ENCODE results near the gene AIDA.

Gene AIDA

DNA sequence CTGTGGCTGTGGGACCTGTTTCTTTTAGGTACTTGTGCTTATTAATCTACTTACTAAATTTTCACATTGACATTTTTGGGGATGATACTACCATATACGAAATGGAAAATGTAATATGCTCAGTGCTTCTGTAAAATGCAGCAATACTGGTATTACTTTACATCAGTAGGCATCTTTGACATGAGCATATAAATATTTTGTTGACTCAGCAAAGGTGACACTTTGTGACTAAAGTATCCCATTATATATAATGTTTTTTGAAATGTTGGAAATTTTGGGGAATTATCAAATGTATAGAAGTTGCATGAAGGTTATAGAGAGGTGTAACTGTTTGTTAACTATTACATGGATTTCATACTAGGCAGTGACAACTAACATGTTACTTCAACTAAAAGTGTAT, 22.4 kb upstream of the AIDA start:
- DNase-seq (ENCODE audit: low read depth) = no peak
- no peak overlapping the region for H3K4me3 ChIP-seq (ENCODE audit: low read depth, low read length)
- TF ChIP-seq, protein P1, sequence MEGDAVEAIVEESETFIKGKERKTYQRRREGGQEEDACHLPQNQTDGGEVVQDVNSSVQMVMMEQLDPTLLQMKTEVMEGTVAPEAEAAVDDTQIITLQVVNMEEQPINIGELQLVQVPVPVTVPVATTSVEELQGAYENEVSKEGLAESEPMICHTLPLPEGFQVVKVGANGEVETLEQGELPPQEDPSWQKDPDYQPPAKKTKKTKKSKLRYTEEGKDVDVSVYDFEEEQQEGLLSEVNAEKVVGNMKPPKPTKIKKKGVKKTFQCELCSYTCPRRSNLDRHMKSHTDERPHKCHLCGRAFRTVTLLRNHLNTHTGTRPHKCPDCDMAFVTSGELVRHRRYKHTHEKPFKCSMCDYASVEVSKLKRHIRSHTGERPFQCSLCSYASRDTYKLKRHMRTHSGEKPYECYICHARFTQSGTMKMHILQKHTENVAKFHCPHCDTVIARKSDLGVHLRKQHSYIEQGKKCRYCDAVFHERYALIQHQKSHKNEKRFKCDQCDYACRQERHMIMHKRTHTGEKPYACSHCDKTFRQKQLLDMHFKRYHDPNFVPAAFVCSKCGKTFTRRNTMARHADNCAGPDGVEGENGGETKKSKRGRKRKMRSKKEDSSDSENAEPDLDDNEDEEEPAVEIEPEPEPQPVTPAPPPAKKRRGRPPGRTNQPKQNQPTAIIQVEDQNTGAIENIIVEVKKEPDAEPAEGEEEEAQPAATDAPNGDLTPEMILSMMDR (conservative IDR thresholded peaks at IDR 0.05; ENCODE audit: low read depth, low read length) = no peak

DNA sequence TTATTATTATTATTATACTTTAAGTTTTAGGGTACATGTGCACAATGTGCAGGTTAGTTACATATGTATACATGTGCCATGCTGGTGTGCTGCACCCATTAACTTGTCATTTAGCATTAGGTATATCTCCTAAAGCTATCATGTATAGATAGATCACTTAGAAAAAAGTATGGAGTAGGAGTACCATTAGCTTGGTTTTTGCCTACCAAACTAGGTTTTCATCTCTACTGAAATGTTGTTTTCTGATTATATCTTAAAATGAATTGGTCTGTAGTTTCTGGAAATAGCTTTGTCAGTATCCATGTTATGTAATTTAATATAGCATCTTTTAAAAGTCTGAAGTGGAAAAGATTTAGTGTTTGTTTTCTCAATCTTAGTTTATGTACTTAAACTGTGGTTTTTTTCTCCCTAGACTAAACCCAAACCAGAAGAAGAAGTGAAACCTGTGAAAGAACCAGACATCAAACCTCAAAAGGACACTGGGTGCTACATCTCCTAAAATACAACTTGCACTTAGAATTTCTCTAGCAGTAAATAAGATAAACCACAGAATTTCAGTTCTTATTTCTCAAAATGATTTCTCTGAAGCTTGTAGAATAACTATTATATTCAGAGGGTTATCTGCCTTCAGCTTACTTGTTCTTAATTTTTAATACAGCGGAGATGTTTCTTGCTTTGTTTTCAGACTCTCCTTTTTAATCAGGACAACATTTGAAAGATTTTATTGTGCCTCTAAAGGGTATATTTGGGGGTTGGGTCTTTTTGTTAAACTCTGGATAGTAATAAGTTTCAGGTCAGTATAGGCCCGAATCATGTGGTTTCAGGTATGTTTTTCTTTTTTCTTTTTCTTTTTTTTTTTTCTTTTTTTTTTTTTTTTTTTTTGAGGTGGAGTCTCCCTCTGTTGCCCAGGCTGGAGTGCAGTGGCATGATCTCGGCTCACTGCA, 20.2 kb upstream of the AIDA start:
- H3K4me3 ChIP-seq (ENCODE audit: low read depth, low read length) = no peak overlapping the region
- TF ChIP-seq, protein P1 (conservative IDR thresholded peaks at IDR 0.05; ENCODE audit: low read depth, low read length) = no peak
- DNase-seq (ENCODE audit: low read depth) = no peak

DNA sequence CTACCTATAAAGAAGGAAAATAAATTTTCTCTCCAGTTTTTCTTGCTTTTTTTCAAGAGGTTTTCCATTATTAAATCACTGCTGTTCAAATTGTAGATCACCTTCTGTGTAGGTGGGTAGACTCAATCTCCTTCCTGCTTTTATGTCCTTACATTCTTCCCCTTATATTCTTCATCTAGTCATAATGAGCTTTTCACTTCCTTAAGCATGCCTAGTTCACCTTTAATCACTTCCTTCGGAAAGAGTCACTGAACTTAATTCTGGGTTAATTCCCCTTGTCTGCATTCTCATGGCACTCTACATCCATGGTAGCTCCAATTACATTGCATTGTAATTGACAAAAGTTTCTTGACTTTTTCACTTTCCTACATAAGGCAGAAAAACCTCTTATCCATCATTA, 18.6 kb upstream of the AIDA start:
- no peak for DNase-seq (ENCODE audit: low read depth)
- TF ChIP-seq, protein P1 (conservative IDR thresholded peaks at IDR 0.05; ENCODE audit: low read depth, low read length) = no peak
- no peak overlapping the region for H3K4me3 ChIP-seq (ENCODE audit: low read depth, low read length)

DNA sequence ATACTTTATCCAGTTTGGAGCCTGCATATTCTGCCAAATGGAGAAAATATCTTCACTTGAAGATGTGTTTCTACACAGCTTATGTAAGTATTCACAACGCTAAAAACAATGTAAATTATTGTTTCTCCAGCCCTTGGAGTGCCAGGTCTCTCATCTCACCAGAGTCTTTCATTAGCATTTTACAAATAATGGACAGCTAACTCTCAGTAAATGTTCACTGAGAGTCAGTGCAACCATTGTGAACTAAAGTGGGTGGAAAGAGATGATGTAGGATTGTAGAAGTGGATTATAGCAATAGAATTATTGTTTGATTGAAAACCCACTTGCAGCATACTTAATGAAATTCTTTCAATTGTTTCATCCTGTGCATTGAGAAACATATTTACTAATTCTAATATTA, 16.5 kb upstream of the AIDA start:
- H3K4me3 ChIP-seq (ENCODE audit: low read depth, low read length) = no peak overlapping the region
- DNase-seq (ENCODE audit: low read depth) = no peak
- TF ChIP-seq, protein P1 (conservative IDR thresholded peaks at IDR 0.05; ENCODE audit: low read depth, low read length) = no peak

DNA sequence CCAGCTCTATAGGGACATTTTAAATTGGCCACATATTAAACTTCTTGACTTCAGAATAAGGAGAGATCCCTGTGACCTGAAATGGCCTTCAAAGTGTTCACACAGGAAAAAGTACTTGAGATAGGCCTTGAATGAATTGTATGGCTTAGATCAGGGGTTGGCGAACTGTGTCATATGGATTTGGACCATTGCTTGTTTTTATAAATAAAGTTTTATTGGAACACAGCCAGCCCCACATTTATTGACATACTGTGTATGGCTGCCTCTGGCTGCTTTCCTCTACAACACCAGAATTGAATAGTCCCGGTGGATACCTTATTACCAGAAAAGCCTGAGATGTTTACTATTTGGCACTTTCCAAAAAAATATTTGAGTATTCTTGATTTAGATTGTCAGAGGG, 4.1 kb upstream of the AIDA start:
- no peak for DNase-seq (ENCODE audit: low read depth)
- TF ChIP-seq, protein P1 (conservative IDR thresholded peaks at IDR 0.05; ENCODE audit: low read depth, low read length) = no peak
- no peak overlapping the region for H3K4me3 ChIP-seq (ENCODE audit: low read depth, low read length)

DNA sequence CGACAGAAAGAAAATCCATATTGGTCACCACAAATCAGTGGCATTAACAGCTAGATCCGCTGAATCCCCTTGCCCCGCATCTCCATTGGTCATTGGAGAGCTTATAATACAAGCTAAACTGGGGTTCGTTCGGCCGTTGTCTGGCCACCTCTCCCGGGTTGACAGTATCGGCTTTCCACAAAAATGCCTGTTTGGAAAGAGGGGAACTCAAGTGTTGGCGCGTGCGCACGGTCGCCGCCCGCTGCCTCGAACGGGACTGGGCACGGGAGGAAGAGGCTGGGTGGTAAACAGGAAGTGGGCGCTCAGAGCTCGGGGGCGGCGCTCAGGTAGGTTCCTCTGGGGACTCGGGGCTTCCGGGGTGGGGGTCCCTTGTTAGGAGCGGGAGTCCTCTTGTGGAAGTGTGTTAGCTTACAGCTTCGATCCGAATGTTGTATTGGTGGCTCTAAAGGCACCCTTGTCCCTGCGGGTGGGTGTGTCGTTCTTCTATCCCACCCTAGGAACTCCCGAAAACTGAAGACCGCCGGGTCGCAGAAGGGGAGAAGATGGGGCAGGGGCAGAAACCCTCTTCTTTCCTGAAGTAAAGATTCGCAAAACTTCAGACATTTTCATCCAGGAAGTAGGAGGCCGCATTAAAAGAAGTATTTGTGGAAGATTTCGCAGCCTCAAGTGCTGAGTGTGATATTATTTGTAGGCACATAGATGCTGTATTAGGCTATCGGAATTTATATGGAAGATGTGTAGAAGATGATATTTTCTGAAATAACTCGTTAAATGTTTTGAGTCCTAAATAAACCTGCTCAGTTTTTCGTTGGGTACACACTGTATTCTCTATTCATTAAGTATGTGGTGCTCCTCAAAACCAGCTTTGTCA, 1.0 kb upstream of the AIDA start:
- H3K4me3 ChIP-seq (ENCODE audit: low read depth, low read length) = peak overlapping the region; percentile 90
- peak; percentile 96 for DNase-seq (ENCODE audit: low read depth)
- TF ChIP-seq, protein P1 (conservative IDR thresholded peaks at IDR 0.05; ENCODE audit: low read depth, low read length) = no peak
